Lung (tissue), 12 donors: ENCODE data around the gene PLEKHA1. TPM values are rescaled to one million over a fixed set of nuclear protein-coding genes. Genes with fewer than 3 reads are reported as not detected.

ENCODE experiments used
- ATAC-seq: fragments of 200-7000 bp; cut with Tn5 transposase; one replicate; pipeline ENCODE4 v1.9.1; 2020; ENCODE audit warnings: moderate number of reproducible peaks; ENCODE audit not compliant: insufficient read depth, low FRiP score
- DNase-seq, 3 donors: peaks; one replicate each; pipeline ENCODE4 v3.0.0-alpha.2; 2013 to 2017
- H3K27ac ChIP-seq, 2 donors: one replicate each; pipeline ENCODE4 v1.5.1; 2013; ENCODE audit warnings: mild to moderate bottlenecking in 2 of 2, moderate library complexity in 2 of 2, control low read depth in 1 of 2, inconsistent platforms in 1 of 2, low read depth in 1 of 2, low read length in 1 of 2
- H3K27me3 ChIP-seq, 3 donors: one replicate each; pipeline ENCODE4 v1.5.1; 2013; ENCODE audit warnings: low read length in 2 of 3; ENCODE audit not compliant: control insufficient read depth in 3 of 3, insufficient read depth in 3 of 3
- H3K36me3 ChIP-seq, 4 donors: one replicate each; pipeline ENCODE4 v1.5.1; 2013; ENCODE audit warnings: low read length in 4 of 4, mild to moderate bottlenecking in 1 of 4, moderate library complexity in 1 of 4; ENCODE audit not compliant: control insufficient read depth in 4 of 4, insufficient read depth in 4 of 4
- H3K4me1 ChIP-seq, 5 donors: one replicate each; pipeline ENCODE4 v1.5.1; 2013; ENCODE audit warnings: low read length in 5 of 5, mild to moderate bottlenecking in 2 of 5, moderate library complexity in 1 of 5; ENCODE audit not compliant: control insufficient read depth in 5 of 5, insufficient read depth in 5 of 5
- H3K4me3 ChIP-seq: one replicate; pipeline ENCODE4 v1.5.1; 2013; ENCODE audit warnings: mild to moderate bottlenecking, control low read depth, moderate library complexity
- H3K9ac ChIP-seq, 2 donors: one replicate each; pipeline ENCODE4 v1.5.1; 2013; ENCODE audit warnings: low read length in 2 of 2, control low read depth in 1 of 2; ENCODE audit not compliant: insufficient read depth in 1 of 2
- H3K9me3 ChIP-seq, 4 donors: one replicate each; pipeline ENCODE4 v1.5.1; 2013; ENCODE audit warnings: low read length in 3 of 4, mild to moderate bottlenecking in 1 of 4, moderate library complexity in 1 of 4; ENCODE audit not compliant: control insufficient read depth in 4 of 4, insufficient read depth in 3 of 4
- CTCF ChIP-seq: IDR thresholded peaks from 2 replicates; pipeline ENCODE4 v1.5.1; 2012; ENCODE audit warnings: mild to moderate bottlenecking; ENCODE audit errors: control extremely low read depth, extremely low read depth
- WGBS, 2 donors: extraction: QIAGEN DNeasy Blood & Tissue Kit; methylation state at CpG; one replicate each; pipeline ENCODE4 v1.1.7; 2013; 5-methylcytosine and 5-hydroxymethylcytosine counted together
- polyA plus RNA-seq, 2 donors: library from polyadenylated mRNA; stranded (reverse); fragments of 200-250 nt; gene quantifications; one replicate each; pipeline ENCODE4 v1.2.1, GENCODE V29; 2013
- total RNA-seq, 2 donors: library from RNA; depleted of rRNA in 1 of 2; stranded (reverse); fragments of >200 nt in 1 of 2; gene quantifications; one replicate each; pipeline ENCODE4 v1.2.1, GENCODE V29; 2014 to 2021
- donor health status: control.
- donor health status: control.
- donor health status: Bipolar disorder and iron deficiency.
- donor health status: healthy.
- donor health status: DM: yes; HTN: yes; CAD: no.

Gene PLEKHA1
- total and polyA plus RNA-seq, 4 donors: 18.9 to 73.2 (median 28.2) TPM

- peaks cover 3 to 29% (median 6%) of the 10 kb centered on the region in 5 donors for H3K4me1 ChIP-seq
- H3K36me3 ChIP-seq: no peaks in the 10 kb centered on the region
- peak overlapping the region; percentile 37 to 74 for H3K27ac ChIP-seq
- TF ChIP-seq CTCF: no peak
- ATAC-seq (no peak), DNase-seq (peak in 2 of 3 donors; percentile 28 to 33)
- H3K9ac ChIP-seq: no peak overlapping the region
- WGBS, 2 donors: 1 to 3% methylated on average over 39 to 40 of the region's 40 CpGs
- peaks cover 0 to 40% (median 21%) of the 10 kb centered on the region in 3 donors for H3K27me3 ChIP-seq
- no peaks in the 10 kb centered on the region for H3K9me3 ChIP-seq
- H3K4me3 ChIP-seq: peak overlapping the region; percentile 35
Measured at GRCh38 chr10:122460891-122461293, 86.4 kb downstream of the PLEKHA1 start.

DNA sequence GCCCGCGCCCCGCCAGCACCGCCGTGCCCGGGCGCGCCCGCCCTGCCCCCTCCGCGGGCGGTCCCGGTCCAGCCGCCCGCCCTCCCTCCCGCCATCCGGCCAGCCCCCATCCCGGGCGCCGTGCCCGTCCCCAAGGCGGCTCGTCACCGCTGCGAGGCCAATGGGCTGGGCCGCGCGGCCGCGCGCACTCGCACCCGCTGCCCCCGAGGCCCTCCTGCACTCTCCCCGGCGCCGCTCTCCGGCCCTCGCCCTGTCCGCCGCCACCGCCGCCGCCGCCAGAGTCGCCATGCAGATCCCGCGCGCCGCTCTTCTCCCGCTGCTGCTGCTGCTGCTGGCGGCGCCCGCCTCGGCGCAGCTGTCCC lies 86.8 kb downstream of the PLEKHA1 start, which contains the start of gene HTRA1:
Gene HTRA1 (plus strand): TSS at position 187 of the 362 bp plus-strand sequence. CDS start 100 bp downstream, at position 287.
- ATAC-seq: peak; percentile 48
- H3K4me3 ChIP-seq: peak within 1 kb of the TSS; percentile 62
- peak within 1 kb of the TSS; percentile 66 to 74 for H3K27ac ChIP-seq
- peak; percentile 77 to 89 (median 78) for DNase-seq
- 1 to 4% methylated on average over 4 to 56 of the region's 56 CpGs for WGBS, 2 donors
- H3K4me1 ChIP-seq: peaks cover 3 to 29% (median 6%) of the 10 kb centered on the region in 5 donors
- no peak within 1 kb of the TSS for H3K9ac ChIP-seq
- peaks cover 0 to 40% (median 21%) of the 10 kb centered on the region in 3 donors for H3K27me3 ChIP-seq
- no peaks in the 10 kb centered on the region for H3K36me3 ChIP-seq
- H3K9me3 ChIP-seq: no peaks in the 10 kb centered on the region
- no peak for TF ChIP-seq CTCF

- Histone ChIP-seq H3K9me3 (no peaks in the 10 kb centered on the region), H3K27ac (peak overlapping the region; percentile 66 to 74), H3K9ac (no peak overlapping the region), H3K27me3 (peaks cover 0 to 40% (median 20%) of the 10 kb centered on the region in 3 donors), H3K4me3 (peak overlapping the region; percentile 62), H3K36me3 (no peaks in the 10 kb centered on the region), H3K4me1 (peaks cover 3 to 29% (median 6%) of the 10 kb centered on the region in 5 donors)
- TF ChIP-seq CTCF: no peak
- 0 to 1% methylated on average over 55 to 95 of the region's 95 CpGs for WGBS, 2 donors
- peak in 2 of 3 donors; percentile 20 to 31 for DNase-seq
- ATAC-seq: peak; percentile 43
Measured at GRCh38 chr10:122461729-122462532, 87.4 kb downstream of the PLEKHA1 start.
